HG03571 (cell line): ENCODE data around the gene ID1.
"Not testable (repeated sequence)": the region's sequence is repeated elsewhere in the genome, so short reads cannot be mapped to it uniquely, and the experiment has no call there.

ENCODE experiments used
- ATAC-seq: cut with Tn5 transposase; IDR thresholded peaks from one replicate; pipeline ENCODE4 v1.9.1; 2021; ENCODE audit not compliant: unreplicated experiment

Gene ID1

DNA sequence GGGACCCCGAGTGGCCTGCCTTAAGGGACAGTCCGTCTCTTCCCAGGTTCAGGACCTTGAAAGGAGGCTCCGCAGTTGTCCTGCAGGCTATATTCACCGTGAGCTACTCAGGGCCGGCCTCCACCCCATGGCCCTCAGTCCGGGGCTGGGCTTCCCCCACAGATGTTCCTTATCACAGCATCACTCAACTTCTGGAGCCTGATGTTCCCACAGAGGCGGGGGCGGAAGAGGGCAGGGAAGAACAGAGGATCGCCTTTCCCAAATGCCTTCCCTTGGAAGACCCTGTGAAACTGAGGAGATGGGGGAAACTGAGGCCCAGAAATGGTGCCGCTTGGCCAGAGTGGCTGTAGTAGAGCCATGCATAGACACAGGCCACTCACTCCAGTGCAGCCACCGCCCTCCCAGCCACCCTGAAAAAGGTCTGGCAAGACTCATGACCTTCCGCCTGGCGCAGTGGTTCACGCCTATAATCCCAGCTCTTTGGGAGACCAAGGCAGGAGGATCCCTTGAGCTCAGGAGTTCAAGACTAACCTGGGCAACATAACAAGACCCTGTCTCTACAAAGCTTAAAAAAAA, 28.3 kb downstream of the ID1 start:
- ATAC-seq, result no peak

DNA sequence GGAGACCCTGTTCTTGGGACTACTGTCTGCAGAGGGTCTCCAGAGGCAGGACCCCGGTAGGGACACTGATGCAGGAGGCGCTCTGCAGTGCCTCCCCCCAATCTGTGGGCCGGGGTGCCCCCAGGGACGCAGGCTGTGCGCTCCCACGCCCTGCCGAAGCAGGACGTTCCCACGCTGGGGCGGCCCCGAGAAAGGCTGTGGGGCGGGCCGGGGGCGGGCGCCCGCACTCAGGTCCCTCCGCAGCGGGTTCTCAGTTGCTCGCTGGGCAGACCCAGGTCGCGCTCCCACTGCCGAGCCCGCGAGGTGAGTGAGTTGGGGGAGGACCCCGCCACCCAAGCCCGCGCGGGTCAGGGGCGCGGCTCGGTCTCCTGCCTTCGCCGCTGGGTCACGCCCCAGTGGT, 32.6 kb downstream of the ID1 start, which contains the start of gene COX4I2:
TSS of gene COX4I2 (plus strand) at position 253 of the 400 bp plus-strand sequence. CDS start 1,106 bp downstream, outside the sequence.
- ATAC-seq, result no peak

DNA sequence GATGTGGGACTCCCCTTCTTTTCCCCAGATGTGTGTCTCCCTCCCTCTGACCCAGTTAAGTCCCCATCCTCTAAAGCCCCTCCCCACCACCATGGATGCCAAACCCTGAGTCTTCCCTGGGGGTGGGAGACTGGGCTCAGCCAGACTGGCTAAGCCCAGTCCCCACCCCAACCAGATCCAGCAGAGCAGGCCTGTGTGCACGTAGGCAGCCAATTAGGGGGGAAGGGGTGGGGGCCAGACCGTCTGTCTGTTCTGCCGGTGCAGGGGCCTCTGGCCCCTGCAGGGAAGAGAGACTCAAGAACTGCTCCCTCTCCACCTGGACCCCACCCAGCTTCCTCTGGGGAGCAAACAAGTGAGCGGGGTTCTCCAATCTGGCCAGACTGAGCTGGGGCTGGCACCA, 33.2 kb downstream of the ID1 start:
- ATAC-seq, result no peak

DNA sequence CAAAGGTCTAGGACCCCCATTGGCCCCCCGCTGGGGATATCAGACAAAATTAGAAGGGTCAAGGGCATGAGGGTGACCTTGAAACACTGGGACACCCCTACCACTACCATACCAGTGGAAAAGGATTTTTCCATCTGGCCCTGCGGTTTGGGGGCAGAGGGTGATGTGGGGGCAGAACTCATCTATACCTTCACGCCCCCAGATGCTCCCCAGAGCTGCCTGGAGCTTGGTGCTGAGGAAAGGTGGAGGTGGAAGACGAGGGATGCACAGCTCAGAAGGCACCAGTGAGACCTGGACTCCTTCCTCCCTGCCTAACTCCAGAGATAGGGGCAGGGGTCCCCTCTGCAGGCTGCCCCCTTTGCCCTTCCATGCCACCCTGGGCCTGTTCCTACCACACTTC, 33.7 kb downstream of the ID1 start:
- no peak for ATAC-seq

DNA sequence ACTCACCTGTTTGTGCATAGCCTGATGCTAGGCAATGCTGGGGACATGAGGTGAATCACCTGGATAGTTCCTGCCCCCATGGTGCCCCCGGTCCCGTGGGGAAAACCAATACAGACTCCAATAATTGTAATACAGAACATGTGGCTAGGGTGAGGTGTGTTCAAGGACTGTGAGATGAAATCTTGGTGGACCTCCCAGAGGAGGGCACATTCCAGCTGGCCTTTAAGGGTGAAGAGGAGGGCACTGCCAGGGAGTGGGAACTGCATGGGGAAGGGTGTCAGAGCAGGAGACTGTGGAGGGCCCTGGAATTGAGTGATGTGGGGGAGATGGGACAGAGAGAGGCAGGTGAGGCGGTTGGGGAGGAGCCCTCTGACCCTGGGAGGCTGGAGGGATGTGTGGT, 35.2 kb downstream of the ID1 start:
- no peak for ATAC-seq

DNA sequence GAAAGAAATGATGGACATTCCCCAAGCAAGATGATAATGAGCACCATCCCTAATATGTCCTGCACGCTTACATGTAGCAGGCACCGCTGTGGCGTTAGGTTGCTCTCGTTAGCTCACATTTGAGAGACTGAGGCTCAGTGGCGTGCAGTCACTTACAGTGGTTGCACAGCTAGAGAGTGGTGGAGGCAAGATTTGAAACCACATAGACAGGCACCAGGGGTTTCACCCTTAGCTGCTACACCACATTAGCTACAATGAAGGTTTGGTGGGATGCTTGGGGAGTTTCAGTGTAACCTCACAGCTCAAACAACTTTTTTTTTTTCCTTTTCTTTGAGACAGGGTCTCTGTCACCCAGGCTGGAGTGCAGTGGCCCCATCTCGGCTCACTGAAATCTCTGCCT, 36.3 kb downstream of the ID1 start:
- ATAC-seq, result no peak

DNA sequence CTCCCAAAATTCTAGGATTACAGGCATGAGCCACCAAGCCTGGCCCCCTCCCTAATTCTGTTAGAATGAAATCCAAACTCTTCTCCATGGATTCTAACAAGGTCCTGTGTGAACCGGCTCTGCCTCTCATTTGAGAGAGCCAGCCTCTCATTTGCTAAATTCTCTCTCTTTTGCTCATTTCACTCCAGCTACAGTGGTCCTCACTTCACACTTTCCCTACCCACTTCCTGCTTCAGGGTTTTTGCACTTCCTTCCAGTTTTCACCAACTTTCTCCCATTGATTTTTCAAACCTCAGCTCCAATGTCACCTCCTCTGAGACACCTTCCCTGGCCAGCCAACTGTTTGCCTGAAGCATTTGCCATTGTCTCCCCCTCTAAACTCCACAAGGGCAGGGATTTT, 37.7 kb downstream of the ID1 start:
- no peak for ATAC-seq

DNA sequence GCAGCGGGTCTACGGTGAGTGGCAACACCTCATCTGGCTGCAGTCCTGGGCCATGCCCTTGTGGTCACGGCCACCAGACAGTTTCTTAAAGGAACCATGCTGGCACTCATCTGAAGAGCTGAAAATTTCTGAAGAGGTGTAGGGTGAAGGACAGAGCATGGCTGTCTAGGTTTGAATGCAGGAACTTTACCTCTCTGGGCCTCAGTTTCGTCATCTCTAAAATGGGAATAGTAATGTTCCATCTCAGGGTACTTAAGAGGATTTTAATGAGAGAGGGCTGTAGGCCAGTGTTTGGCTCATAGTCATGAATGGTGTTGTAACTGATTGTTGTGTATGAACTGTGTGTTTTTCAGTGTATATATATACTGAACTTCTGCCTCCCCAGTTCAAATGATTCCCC, 38.4 kb downstream of the ID1 start:
- no peak for ATAC-seq

DNA sequence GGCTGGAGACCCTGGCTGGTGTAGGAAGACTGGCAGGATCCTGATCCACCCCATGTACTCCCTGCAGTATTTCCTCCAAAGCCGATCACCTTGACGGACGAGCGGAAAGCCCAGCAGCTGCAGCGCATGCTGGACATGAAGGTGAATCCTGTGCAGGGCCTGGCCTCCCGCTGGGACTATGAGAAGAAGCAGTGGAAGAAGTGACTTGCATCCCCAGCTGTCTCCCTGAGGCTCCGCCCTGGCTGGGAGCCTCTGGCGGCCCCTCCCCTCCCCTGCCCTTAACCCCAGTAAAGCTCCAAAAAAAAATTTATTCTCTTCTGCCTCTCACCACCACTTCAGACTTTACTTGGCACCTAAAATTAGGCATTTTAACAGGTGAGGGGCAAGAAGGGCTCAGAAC, 39.6 kb downstream of the ID1 start:
- no peak for ATAC-seq

DNA sequence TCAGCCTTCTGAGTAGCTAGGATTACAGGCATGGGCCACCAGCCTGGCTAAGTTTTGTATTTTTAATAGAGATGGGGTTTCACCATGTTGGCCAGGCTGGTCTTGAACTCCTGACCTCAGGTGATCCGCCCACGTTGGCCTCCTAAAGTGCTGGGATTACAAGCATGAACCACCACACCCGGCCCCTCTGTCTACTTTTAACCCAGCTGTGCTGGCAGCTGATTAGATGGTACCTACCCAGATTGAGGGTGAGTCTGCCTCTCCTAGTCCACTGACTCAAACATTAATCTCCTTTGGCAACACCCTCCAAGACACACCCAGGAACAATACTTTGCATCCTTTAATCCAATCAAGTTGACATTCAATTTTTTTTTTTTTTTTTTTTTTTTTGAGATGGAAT, 43.0 kb downstream of the ID1 start:
- ATAC-seq, result not testable (repeated sequence)

DNA sequence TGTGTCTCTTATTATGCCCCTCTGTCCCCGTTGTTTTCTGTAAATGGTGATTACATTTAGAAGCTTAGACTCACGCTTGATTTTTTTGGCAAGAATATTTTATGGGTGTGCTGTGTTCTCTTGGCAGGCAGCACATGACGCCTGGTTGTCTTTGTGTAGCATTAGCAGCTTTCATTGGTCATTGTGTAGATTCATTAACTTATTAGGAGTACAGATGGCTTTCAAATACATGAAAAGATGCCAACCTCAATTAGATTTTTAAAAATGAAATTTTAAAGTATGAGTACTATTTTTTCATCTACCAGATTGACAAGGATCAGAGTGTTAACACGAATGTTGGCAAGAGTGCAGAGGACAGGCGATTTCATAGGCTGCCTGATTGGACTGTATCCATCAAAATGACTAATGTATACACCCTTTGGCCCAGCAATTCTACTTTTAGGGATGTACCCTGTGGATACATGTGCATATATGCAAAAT, 47.9 kb downstream of the ID1 start:
- no peak for ATAC-seq

DNA sequence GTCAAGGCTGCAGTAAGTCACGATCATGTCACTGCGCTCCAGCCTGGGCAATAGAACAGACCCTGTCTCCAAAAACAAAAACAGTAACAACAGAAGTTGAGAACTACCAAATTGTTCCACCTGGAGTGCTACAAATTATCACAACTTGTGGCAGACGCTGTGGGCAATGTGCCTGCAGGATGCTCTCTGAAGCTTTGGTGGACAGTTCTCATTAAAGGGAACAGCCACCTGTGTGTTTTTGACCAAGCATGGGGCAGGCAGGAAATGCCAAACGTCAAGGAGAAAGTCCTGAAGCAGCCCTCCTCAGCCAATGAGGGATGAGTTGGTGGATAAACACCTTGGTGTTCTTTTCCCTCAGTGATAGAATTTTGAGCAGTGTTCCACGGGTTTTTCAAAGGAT, 48.5 kb downstream of the ID1 start:
- ATAC-seq, result no peak

DNA sequence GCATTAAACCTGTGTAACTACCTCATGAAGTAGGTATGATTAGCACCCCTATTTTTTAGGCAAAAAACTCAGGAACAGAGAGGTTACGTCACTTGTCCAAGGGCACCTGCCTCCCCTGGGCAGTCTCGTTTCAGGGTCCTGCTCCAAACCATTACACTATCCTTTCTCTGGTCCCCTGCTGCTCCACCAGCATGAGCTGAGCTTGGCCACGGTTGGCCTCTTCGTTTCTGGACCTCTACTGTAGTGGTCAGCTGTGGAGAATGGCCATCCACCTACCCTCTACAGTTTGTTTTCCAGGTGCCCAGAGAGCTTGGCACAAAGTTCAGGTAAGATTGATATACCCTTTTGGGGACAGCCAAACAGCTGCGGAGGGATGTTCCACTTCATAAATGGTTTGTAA, 49.4 kb downstream of the ID1 start:
- ATAC-seq, result no peak
